Peyer's patch (tissue), 4 donors: Measurements from ENCODE around the gene UNC5CL.

Experiments
- POLR2A ChIP-seq, 2 donors: fragments of 450-650 bp; IDR thresholded peaks; one replicate each; pipeline ENCODE4 v1.5.1; 2017; ENCODE audit warnings: antibody characterized with exemption in 2 of 2, mild to moderate bottlenecking in 2 of 2, moderate library complexity in 2 of 2
- TF ChIP-seq, protein P1 (sequence below), 6 experiments: fragments of 450-650 bp in 4 of 6; fragments of 200-600 bp in 2 of 6; sonication (generic) in 1 of 6; IDR thresholded peaks; one replicate each; pipeline ENCODE4 v1.5.1; 2017 to 2019; ENCODE audit warnings: antibody characterized with exemption in 6 of 6, mild to moderate bottlenecking in 3 of 6, moderate library complexity in 1 of 6

DNA sequence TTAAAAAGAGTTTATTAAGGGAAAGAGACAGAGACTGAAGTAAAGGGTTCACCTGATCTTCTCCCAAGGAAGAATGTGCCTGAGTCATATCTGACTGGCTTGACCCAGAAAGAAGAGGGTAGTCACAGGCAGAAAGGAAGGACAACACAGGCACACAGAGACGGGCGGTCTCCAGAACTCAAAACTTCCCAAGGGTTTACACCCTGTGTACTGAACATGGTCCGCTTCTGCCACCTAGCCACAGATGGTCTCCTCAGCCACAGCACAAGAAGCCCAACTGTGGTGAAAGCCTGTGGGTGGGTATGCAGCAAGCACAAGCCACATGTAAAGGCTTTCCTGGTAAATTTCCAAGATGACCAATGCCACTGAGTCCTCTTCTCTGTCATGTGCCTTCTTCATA, 17.2 kb downstream of the UNC5CL start:
- TF ChIP-seq, protein P1, sequence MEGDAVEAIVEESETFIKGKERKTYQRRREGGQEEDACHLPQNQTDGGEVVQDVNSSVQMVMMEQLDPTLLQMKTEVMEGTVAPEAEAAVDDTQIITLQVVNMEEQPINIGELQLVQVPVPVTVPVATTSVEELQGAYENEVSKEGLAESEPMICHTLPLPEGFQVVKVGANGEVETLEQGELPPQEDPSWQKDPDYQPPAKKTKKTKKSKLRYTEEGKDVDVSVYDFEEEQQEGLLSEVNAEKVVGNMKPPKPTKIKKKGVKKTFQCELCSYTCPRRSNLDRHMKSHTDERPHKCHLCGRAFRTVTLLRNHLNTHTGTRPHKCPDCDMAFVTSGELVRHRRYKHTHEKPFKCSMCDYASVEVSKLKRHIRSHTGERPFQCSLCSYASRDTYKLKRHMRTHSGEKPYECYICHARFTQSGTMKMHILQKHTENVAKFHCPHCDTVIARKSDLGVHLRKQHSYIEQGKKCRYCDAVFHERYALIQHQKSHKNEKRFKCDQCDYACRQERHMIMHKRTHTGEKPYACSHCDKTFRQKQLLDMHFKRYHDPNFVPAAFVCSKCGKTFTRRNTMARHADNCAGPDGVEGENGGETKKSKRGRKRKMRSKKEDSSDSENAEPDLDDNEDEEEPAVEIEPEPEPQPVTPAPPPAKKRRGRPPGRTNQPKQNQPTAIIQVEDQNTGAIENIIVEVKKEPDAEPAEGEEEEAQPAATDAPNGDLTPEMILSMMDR (IDR thresholded peaks at IDR 0.05): no peak
- TF ChIP-seq POLR2A (IDR thresholded peaks at IDR 0.05): no peak
